ENCODE results near the gene ACTG2.
A peak's percentile ranks its signal among the peaks of the same experiment; 100 is the strongest.

- peak; percentile 16 for TF ChIP-seq CTCF (IDR thresholded peaks at IDR 0.05)
- TF ChIP-seq EZH2 (IDR thresholded peaks at IDR 0.05; ENCODE audit: borderline replicate concordance, insufficient read depth, low read depth, low read length, poor library complexity, severe bottlenecking) = no peak
These were observed 41.5 kb upstream of the ACTG2 start for GRCh38 chr2:73851274-73851673.

Measured in B cell (primary cell).